ENCODE results near the gene OR52D1. TPM values are rescaled to one million over a fixed set of nuclear protein-coding genes. Genes with fewer than 3 reads are reported as not detected.

The OR52D1 gene
- total and polyA plus RNA-seq, 9 donors = not detected

DNA sequence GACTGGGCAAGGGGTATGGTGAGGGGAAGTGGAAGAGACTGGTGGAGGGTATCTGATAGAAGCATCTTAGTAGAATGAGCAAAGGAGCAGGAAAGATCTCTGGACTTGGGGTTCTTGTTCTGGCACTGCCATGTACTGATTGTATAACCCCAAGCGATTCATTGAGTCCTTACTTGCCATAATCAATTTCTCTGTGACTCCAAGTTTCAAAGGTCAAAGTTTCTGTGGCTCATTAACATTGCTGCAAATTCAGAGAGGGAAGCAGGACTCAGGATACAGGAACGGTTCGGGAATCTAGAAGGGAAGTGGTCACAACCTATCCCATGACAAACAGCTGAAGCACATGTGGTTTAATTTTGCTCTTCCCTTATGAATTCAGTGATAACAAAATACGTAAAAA, 39.1 kb upstream of the OR52D1 start:
- no peaks in the 10 kb centered on the region for H3K36me3 ChIP-seq
- WGBS, 3 donors = 81 to 82% (median 81%) methylated on average over 4 of the region's 4 CpGs
- intact Hi-C loops (cut with DNase I) = no loop called here
- no peaks in the 10 kb centered on the region for H3K4me1 ChIP-seq (ENCODE audit: insufficient read depth)
- no peak overlapping the region for H3K27ac ChIP-seq
- H3K4me3 ChIP-seq = no peak overlapping the region
- no peaks in the 10 kb centered on the region for H3K9me3 ChIP-seq
- no peaks in the 10 kb centered on the region for H3K27me3 ChIP-seq
- TF ChIP-seq, protein P1, sequence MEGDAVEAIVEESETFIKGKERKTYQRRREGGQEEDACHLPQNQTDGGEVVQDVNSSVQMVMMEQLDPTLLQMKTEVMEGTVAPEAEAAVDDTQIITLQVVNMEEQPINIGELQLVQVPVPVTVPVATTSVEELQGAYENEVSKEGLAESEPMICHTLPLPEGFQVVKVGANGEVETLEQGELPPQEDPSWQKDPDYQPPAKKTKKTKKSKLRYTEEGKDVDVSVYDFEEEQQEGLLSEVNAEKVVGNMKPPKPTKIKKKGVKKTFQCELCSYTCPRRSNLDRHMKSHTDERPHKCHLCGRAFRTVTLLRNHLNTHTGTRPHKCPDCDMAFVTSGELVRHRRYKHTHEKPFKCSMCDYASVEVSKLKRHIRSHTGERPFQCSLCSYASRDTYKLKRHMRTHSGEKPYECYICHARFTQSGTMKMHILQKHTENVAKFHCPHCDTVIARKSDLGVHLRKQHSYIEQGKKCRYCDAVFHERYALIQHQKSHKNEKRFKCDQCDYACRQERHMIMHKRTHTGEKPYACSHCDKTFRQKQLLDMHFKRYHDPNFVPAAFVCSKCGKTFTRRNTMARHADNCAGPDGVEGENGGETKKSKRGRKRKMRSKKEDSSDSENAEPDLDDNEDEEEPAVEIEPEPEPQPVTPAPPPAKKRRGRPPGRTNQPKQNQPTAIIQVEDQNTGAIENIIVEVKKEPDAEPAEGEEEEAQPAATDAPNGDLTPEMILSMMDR (IDR thresholded peaks at IDR 0.05) = no peak
- TF ChIP-seq POLR2A (IDR thresholded peaks at IDR 0.05) (no peak), EP300 (IDR thresholded peaks at IDR 0.05) (no peak)
- DNase-seq = no peak

- Histone ChIP-seq H3K4me3 (no peak overlapping the region), H3K4me1 (ENCODE audit: insufficient read depth) (no peaks in the 10 kb centered on the region), H3K36me3 (no peaks in the 10 kb centered on the region), H3K27ac (no peak overlapping the region), H3K9me3 (no peaks in the 10 kb centered on the region), H3K27me3 (no peaks in the 10 kb centered on the region)
- TF ChIP-seq, protein P1 (IDR thresholded peaks at IDR 0.05) = no peak
- TF ChIP-seq POLR2A (IDR thresholded peaks at IDR 0.05) = no peak
- TF ChIP-seq EP300 (IDR thresholded peaks at IDR 0.05) = no peak
- DNase-seq = no peak
- intact Hi-C loops (cut with DNase I) = loop anchor here in 1 of 4 donors (10.0 kb wide), 1 partner anchor 344 kb away; the partner anchor contains the start of gene OR52N2
- WGBS, 3 donors = 89 to 94% (median 93%) methylated on average over 7 to 14 of the region's 14 CpGs
These were observed 27.4 kb upstream of the OR52D1 start for GRCh38 chr11:5460983-5461621.

GRCh38 chr11:5467527-5467926, 21.0 kb upstream of the OR52D1 start:
- no peak overlapping the region for H3K27ac ChIP-seq
- H3K27me3 ChIP-seq = no peaks in the 10 kb centered on the region
- no peaks in the 10 kb centered on the region for H3K9me3 ChIP-seq
- no peaks in the 10 kb centered on the region for H3K36me3 ChIP-seq
- intact Hi-C loops (cut with DNase I) = loop anchor here in 1 of 4 donors (10.0 kb wide), 1 partner anchor 337 kb away; the partner anchor contains the start of gene OR52N2
- TF ChIP-seq, protein P1 (IDR thresholded peaks at IDR 0.05) = no peak
- TF ChIP-seq EP300 (IDR thresholded peaks at IDR 0.05) (no peak), POLR2A (IDR thresholded peaks at IDR 0.05) (no peak)
- no peak overlapping the region for H3K4me3 ChIP-seq
- DNase-seq = no peak
- H3K4me1 ChIP-seq (ENCODE audit: insufficient read depth) = no peaks in the 10 kb centered on the region
- 42 to 68% (median 44%) methylated on average over 2 of the region's 2 CpGs for WGBS, 3 donors

DNA sequence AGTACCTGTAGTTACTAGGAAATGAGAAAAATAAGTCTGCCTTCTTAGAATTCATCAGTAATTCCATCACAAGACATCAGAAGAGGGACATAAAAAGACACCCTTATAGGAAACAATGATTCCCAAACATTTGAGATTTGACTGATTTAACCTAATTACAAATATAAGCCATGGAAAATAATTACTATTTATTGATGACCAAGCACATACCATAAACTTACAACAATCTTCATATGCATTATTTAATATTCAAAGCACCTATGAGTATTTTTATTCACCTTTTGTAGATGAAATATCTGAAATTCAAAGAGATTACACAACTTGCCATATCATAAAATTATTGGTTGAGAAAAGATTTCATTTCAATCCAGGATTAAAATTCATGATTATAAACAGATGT, 14.6 kb upstream of the OR52D1 start:
- Histone ChIP-seq H3K9me3 (no peaks in the 10 kb centered on the region), H3K27ac (no peak overlapping the region), H3K4me3 (no peak overlapping the region), H3K4me1 (ENCODE audit: insufficient read depth) (no peaks in the 10 kb centered on the region), H3K36me3 (no peaks in the 10 kb centered on the region), H3K27me3 (no peaks in the 10 kb centered on the region)
- intact Hi-C loops (cut with DNase I) = no loop called here
- DNase-seq = no peak
- no peak for TF ChIP-seq POLR2A (IDR thresholded peaks at IDR 0.05)
- TF ChIP-seq, protein P1 (IDR thresholded peaks at IDR 0.05) = no peak
- TF ChIP-seq EP300 (IDR thresholded peaks at IDR 0.05) = no peak
